HuH-7.5 (cell line): ENCODE data around the gene FAM13A.

Experiments
- DNase-seq: peaks from one replicate; pipeline ENCODE4 v3.0.0; 2011; ENCODE audit warnings: low spot score

The FAM13A gene

DNA sequence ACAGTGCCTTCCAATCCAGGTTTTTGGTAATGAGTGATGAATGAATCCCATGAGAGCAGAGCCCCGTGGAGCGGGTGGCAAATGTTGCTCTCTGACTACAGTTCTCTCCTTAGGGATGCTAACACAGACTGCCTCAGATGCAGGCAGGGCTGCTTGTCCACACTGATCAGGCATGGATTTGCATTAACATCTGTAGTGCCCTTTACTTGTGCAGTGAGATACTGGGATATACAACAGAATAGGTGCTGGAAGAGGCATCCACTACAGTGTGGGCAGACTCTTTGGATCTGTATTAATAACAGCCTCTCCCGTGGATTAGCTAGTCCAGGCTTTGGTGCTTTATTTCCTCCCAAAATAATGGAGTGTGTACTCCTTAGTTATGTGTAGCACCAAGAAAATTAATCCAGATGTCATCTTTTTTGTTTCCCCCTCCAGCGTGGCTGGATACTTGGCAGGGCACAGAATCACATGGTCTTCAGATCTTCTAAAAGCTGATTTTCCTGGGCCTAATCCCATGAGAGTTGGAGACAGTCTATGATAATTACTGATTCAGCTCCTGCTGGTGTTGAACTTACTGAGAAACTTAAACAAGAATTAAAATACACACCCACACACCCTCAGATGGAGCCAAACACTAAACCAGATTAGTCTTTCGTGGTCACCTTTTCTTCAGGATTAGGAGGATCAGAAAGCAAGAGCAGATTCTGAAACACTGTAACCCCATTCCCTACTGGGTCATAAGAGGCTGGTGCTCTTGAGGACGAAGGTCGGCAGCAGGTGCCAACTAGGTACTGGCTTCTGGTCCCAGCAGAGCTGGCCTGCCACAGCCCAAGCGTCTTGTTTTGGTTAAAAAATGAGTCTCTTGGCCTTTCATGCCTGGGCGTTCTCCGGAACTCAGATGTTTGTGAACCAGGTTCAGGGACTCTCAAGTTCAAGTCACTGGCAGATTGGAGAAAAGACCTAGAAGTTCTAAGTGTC lies 336.2 kb downstream of the FAM13A start:
- DNase-seq = no peak

DNA sequence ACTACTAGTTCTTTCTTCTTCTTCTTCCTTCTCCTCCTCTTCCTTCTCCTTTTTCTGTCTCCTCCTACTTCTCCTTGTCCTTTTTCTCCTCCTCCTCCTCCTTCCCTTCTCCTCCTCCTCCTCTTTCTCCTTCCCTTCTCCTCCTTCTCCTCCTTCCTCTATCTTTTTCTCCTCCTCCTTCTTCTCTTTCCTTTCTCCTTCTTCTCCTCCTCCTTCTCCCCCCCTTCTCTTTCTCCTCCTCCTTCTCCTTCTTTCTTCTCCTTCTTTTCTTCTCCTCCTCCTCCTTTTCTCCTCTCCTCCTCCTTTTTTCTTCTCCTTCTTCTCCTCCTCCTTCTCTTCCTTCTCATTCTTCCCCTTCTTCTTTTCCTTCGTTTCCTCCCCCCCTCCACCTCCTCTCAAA lies 337.6 kb downstream of the FAM13A start:
- DNase-seq = no peak

DNA sequence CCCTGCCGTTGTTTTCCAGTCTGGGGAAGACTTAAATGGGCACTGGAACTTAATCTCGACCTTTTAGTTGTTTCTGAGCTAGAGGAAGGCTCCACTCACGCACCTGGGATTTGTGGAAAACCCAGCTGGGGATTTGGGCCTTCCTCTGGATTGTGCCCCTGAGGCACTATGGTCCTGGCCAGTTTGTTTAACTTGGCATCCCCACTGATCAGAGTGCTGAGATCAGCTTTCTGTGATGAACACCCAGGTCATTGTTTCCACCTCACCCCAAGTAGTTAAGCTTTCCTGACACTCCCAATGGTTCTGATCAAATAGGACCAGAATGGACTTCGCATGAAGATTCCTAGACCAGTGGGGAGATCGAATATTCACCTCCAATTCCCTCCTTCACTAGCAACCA lies 338.9 kb downstream of the FAM13A start:
- no peak for DNase-seq

DNA sequence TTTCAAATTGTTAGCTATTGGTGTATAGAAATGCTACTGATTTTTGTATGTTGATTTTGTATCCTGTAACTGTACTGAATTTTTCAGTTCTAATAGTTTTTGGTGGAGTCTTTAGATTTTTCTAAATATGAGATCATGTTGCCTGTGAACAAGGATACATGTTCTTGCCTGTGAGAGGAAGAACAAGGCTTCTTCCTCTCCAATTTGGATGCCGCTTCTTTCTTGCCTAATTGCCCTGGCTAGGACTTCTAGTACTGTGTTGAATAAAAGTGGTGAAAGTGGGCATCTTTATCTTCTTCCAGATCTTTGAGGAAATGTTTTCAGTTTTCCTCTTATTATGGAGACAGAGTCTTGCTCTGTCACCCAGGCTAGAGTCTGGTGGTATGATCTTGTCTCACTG lies 343.2 kb downstream of the FAM13A start:
- DNase-seq = no peak

DNA sequence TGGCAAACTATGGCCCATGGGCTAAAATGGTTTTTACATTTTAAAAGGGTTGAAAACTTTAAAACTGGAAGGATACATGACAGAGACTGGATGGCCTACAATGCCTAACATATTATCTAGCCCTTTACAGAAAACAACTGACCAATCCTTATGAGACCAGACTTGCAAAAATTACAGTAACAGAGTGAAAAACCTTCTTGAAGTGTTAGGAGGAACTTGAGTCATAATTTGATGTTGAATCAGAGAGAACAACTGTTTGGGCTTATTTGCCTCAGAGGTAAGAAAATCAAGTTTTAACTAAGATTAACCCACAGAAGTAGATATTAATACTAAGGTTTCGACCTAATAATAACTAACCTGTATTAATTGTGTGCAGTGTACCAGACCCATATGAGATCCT lies 347.0 kb downstream of the FAM13A start:
- no peak for DNase-seq

DNA sequence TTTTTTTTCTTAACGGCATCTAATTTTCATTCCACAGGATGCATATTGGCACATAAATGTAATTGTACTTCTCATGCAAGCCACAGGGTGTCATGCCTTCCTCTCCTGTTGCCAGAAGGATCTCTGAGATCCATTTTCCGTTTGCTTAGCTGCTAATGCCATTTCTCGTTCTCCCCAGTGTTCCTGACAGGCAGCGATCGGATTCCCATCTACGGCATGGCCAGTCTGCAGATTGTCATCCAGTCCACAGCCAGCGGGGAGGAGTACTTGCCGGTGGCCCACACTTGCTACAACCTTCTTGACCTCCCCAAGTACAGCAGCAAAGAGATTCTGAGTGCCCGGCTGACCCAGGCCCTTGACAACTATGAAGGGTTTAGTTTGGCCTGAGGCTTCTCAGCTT lies 350.4 kb downstream of the FAM13A start:
- no peak for DNase-seq

DNA sequence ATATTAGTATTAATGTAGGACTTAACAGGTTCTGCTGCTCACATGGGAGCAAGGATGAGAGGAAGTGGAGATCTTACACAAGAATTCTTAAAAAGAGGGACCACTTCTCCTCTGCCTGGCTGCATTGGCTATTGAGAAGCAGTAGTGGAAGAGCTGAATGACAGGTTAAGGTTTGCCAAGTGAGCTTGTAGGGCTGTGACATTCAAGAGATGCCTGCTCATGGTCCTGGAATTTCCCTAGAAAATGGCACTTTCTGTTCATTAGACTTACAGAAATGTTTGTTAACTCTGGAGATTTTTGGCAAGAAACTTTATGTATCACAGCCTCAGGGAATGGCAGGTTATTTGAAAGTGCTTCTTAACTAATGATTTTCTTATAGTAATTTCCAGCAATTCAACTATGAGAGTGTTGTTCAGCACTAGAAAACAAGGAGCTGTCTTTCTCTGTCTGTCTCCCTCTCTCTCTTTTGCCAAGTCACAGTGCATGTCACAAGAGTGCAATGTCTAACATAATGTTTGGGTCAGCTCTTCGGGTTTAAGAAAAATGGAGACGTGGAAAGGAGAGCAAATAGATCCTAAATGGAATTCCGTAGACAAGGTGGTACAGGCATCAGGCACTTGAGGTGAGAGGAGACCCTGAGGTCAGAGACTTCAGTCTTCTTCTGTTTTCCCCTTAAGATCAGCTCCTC lies 351.0 kb downstream of the FAM13A start:
- DNase-seq = no peak

DNA sequence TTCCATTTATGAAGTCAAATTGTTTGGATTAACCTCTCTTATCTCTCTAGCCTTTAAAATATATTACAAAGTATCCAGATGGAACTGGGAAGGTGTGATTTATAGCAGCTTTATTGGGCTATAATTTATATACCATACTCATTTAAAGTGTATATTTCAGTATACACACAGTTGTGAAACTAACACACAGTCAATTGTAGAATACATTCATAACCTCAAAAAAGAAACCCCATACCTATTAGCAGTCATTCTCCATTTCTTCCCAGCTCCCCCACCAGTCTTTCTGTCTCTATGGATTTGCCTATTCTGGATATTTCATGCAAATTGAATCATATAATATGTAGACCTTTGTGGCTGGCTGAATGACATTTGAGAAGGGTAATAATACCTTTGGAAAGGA lies 351.8 kb downstream of the FAM13A start:
- DNase-seq = no peak

DNA sequence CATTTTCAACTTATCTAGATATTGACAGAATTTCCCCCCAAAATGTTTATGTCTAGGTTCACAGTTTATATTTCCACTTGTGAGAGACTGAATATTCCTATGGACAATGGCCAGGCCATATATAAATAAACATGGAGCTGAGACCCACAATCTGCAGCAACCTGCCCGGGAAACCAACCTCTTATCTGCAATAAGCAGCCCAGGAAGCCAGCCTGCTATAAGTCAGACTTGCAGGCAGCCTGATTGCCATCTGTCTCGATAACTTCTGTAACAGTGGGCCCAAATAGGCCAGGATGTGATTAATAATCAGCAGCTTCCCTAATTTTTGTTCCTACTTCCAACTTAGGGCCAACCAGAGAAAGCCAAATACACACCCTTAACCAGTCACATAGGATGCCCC lies 354.2 kb downstream of the FAM13A start:
- no peak for DNase-seq

DNA sequence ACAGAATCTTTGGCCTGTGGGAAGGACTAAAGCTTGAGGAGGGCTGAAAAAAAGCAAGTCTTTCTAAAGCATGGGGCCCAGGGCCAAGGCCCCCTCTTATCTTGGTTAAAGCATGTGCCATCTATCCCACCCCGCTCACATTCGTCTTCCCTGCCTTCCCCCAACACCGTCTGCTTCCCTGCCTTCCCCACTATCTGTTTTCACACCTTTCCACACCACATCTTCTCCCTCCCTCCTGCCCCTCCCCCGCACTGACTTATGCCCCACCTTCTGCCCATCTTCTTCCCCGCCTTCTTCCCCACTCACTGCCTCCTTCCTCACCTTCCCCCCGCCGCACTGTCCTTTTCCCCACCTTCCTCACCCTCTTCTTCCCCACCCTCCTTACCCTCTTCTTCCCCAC lies 358.5 kb downstream of the FAM13A start:
- DNase-seq = no peak

DNA sequence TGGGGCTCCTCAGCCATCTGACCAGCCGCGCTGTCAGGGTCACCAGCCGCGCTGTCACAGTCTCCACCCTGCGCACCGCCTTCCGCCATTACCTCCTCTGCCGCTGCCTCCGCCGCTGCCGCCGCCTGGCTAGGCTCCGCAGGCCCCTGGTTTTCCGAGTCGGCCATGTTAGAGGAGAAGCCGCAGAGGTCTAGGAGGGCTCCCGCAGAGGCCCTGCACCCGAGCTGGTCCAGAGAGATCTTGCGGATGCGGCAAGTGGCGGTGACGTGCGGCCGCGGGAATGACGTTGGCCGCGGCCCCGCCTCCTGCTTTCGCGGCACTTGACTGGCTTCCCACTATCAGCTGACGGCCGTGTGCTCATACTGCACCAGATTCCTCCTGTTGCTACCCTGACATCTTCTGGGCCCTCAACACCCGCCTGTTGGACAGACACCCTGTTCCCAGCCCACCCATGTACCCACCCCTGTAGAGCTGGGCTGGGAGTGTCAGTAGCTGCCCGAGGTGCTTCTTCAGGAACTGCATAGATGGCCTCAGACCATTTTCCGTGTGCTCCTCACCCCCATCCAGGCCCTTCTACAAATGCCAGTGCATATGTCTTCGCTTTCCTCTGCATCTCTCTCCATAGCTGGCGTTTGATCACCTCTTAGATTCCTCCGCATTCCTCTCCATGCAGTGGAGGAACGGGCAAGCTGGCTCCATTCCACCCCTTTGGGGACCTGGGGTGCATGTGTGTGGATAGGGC lies 359.2 kb downstream of the FAM13A start, which contains the start of gene NAP1L5:
TSS of gene NAP1L5 (minus strand) at position 242 of the 742 bp plus-strand sequence. CDS start at position 167, 75 bp downstream.
- no peak for DNase-seq

DNA sequence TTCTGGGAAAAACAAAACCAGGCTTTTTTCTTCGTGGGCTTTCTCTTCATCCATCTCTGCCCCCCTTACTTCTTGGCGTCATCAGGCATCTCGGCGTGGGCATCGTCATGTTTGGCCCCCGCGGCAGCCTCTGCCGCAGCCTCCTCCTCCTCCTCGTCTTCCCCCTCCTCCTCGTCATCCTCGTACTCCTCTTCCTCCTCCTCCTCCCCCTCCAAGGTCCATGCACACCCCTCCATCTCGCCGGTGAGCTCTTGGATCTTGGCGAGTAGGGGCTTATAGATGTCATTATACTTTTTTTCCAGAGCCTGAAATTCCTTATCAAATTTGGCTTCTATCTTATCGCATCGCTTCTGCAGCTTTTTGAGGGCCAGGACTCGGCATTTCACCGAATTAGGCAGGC lies 359.8 kb downstream of the FAM13A start:
- DNase-seq = no peak

DNA sequence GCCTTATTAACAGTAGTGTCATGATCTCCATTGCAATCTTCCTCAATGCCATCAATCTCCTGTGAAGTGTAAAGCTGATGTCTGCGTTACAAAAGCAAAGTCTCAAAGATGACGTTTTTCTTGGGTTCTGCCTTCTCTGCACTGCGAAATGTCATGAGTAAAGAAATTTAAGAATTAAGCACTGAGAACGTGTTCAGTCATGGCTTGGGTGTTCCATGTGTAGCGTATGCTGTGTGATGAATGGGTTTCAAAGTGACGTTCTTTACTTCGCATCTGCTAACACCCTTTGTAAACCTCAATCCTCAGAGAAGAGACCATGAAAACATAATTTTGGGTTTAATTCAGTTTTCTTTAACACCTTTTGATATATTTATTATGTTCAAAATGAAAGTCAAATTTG lies 360.4 kb downstream of the FAM13A start:
- no peak for DNase-seq

DNA sequence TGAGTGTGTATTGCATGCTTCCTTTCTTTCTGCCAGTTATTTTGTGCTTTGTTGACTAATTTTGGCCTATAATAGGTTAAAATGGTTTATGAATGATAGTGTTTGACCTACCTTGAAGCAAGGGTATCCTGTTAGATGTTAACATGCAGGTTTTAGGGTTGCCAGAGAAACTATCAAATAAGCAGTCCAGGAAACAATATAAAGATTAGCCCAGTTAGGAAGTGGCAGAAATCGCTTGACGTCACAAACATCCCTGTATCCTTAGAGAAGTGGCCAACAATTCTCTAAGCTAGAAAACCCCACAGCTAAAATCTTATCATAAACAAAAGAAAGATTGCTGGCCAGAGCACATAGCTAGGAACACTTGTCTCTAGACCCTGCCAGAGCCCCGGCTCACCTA lies 363.2 kb downstream of the FAM13A start:
- DNase-seq = no peak

DNA sequence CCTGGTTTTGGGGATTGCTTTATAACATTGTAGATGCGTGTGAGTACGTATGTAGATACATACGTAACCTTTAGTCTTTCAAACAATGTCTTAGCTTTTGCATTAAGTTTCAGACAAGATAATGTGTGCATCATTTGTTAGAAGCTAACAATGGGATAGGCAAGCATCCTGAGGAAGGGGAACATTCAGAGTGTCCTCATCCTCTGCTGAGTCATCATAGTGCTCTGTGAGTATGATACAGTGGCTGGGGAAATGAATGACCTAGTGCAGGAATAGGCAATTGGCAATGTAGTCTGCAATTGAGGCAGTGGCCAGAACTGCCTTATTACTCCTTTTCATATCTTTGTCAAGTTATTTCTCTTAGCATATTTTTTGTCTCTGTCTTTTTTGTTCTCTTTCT lies 366.6 kb downstream of the FAM13A start:
- DNase-seq = no peak

DNA sequence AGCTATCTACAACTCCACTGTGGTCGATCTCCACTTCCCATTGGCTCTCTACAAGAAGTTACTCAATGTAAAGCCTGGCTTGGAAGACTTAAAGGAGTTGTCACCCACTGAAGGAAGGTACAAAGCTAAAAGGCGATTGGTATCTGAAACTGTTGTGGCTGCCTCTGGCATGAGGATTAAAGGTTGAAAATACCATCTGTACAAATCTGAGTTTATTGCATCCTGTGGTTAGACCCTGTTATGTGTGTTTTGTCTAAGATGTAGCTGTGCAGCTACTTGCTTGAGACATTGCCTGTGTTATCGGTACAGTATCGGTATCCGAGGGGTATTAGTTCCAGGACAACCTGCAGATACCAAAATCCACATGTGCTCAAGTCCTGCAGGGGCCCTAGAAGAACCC lies 375.8 kb downstream of the FAM13A start:
- no peak for DNase-seq
